AG04450 (cell line): ENCODE data around the gene LMO2. TPM values are rescaled to one million over a fixed set of nuclear protein-coding genes. Genes with fewer than 3 reads are reported as not detected.

Experiments used
- CTCF ChIA-PET: fragments of 300-600, 350-600 bp; formaldehyde crosslinking; extraction: SDS; loops from one replicate; lab custom pipeline; 2022; ENCODE audit warnings: antibody characterized with exemption, inconsistent platforms; lab: Charles Lee
- POLR2A ChIA-PET: fragments of 350-600 bp; formaldehyde crosslinking; extraction: SDS; loops from one replicate; lab custom pipeline; 2021; ENCODE audit warnings: antibody characterized with exemption, inconsistent platforms; lab: Yijun Ruan, JAX
- DNase-seq: peaks from one replicate; pipeline ENCODE4 v3.0.0-alpha.2; 2011; ENCODE audit warnings: low read depth, low spot score
- H3K27ac ChIP-seq: one replicate; pipeline ENCODE4 v1.5.1; 2012; ENCODE audit warnings: low read depth, low read length, control low read depth
- H3K27me3 ChIP-seq: one replicate; pipeline ENCODE4 v1.6.0; 2012; ENCODE audit warnings: low read length; ENCODE audit not compliant: control insufficient read depth, insufficient read depth
- H3K4me3 ChIP-seq: 2 replicates; pipeline ENCODE4 v1.5.1; 2011; ENCODE audit warnings: mild to moderate bottlenecking, low read depth, low read length, control low read depth
- H3K9me3 ChIP-seq: 2 replicates; pipeline ENCODE4 v1.5.1; 2012; ENCODE audit warnings: low read length; ENCODE audit not compliant: control insufficient read depth, insufficient read depth
- CTCF ChIP-seq: IDR thresholded peaks from 2 replicates; pipeline ENCODE4 v1.5.1; 2011; ENCODE audit warnings: low read depth, low read length, control low read depth, inconsistent platforms
- polyA plus RNA-seq: library from polyadenylated mRNA; depleted of rRNA; stranded (reverse); fragments of >200 nt; gene quantifications from 2 replicates; pipeline ENCODE4 v1.2.3, GENCODE V29; 2011

LMO2 gene
- polyA plus RNA-seq, 1 experiment, result 0.05 TPM

- ChIA-PET CTCF (interaction anchor here (3.0 kb wide), 1 partner anchor 12 kb away, joined by 33 read pairs; no protein-coding TSS in a partner anchor), POLR2A (no interaction called here)
These were observed 22.1 kb downstream of the LMO2 start for GRCh38 chr11:33869481-33870422.

GRCh38 chr11:33868647-33869461, 23.0 kb downstream of the LMO2 start:
- Histone ChIP-seq H3K4me3 (no peak overlapping the region), H3K27ac (no peak overlapping the region), H3K9me3 (no peaks in the 10 kb centered on the region; the same call in 1 of the 2 replicates), H3K27me3 (peaks cover 67% of the 10 kb centered on the region)
- ChIA-PET CTCF (interaction anchor here (1.4 to 3.0 kb wide), 3 partner anchors 11 to 119 kb away, joined by 6 to 33 read pairs (median 11); no protein-coding TSS in a partner anchor), POLR2A (no interaction called here)
- no peak for TF ChIP-seq CTCF
- DNase-seq, result no peak

More at GRCh38 chr11:33869481-33870422, 22.1 kb downstream of the LMO2 start:
- no peak for DNase-seq
- no peaks in the 10 kb centered on the region for H3K9me3 ChIP-seq
- no peak overlapping the region for H3K27ac ChIP-seq
- no peak for TF ChIP-seq CTCF
- peaks cover 67% of the 10 kb centered on the region for H3K27me3 ChIP-seq
- H3K4me3 ChIP-seq, result peak overlapping the region; percentile 55

- Histone ChIP-seq H3K9me3 (no peaks in the 10 kb centered on the region; the same call in 1 of the 2 replicates), H3K27me3 (peaks cover 68% of the 10 kb centered on the region), H3K27ac (no peak overlapping the region), H3K4me3 (no peak overlapping the region)
- POLR2A ChIA-PET, result no interaction called here
- TF ChIP-seq CTCF, result no peak
- CTCF ChIA-PET, result interaction anchor here (1.0 to 3.0 kb wide), 4 partner anchors 10 to 120 kb away, joined by 3 to 33 read pairs (median 8); no protein-coding TSS in a partner anchor
- no peak for DNase-seq
These were observed 23.8 kb downstream of the LMO2 start for GRCh38 chr11:33867996-33868646.

GRCh38 chr11:33867561-33867960, 24.3 kb downstream of the LMO2 start:
- Histone ChIP-seq H3K4me3 (no peak overlapping the region), H3K27ac (no peak overlapping the region), H3K27me3 (peaks cover 70% of the 10 kb centered on the region), H3K9me3 (no peaks in the 10 kb centered on the region; the same call in 1 of the 2 replicates)
- ChIA-PET POLR2A (no interaction called here), CTCF (interaction anchor here (1.0 to 3.0 kb wide), 4 partner anchors 9 to 120 kb away, joined by 3 to 33 read pairs (median 8); no protein-coding TSS in a partner anchor)
- no peak for DNase-seq
- TF ChIP-seq CTCF, result no peak
